ENCODE results near the gene ACE. TPM values are rescaled to one million over a fixed set of nuclear protein-coding genes. Genes with fewer than 3 reads are reported as not detected.

The ACE gene
- total RNA-seq, 1 donor from 2014 or later: 6.4 TPM

DNA sequence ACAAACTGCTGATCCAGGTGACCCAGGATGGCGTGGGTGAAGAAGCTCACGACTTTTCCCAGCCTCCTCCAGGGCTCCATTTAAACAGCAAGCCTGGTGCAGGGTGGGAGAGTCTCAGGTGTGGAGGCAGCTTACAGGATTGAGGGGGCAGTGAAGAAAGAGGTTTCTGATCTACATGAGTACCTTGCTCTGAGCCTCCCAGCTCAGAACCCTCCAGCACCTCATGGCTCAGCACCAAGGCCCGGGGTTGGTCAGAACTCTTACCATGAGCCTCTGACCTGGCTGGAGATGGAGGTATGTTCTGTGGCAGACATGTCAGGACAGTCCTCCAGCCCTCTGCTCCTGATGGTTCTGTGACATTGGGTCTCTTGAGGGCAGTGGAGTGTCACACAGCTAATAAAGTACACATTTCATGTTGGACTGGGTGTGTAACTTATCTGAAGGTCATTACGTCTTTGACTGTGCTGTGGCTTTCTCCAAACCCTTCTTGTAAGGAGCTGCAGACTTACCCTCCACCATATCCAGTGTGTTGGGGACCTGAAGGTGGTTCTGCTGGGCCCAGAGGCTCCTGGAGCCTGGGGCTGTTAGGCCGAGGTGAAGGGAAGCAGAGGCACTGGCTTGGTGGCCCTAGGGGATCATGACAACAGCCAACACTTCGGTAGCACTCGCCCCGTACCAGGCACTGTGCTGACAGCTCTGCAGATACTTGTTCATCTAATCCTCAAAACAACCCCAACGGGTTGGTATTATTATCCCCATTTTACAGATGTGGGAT lies 69.6 kb downstream of the ACE start:
- H3K27ac Mint-ChIP-seq: no peak overlapping the region
- H3K9me3 Mint-ChIP-seq (ENCODE audit: low read depth): no peaks in the 10 kb centered on the region
- TF ChIP-seq, protein P1, sequence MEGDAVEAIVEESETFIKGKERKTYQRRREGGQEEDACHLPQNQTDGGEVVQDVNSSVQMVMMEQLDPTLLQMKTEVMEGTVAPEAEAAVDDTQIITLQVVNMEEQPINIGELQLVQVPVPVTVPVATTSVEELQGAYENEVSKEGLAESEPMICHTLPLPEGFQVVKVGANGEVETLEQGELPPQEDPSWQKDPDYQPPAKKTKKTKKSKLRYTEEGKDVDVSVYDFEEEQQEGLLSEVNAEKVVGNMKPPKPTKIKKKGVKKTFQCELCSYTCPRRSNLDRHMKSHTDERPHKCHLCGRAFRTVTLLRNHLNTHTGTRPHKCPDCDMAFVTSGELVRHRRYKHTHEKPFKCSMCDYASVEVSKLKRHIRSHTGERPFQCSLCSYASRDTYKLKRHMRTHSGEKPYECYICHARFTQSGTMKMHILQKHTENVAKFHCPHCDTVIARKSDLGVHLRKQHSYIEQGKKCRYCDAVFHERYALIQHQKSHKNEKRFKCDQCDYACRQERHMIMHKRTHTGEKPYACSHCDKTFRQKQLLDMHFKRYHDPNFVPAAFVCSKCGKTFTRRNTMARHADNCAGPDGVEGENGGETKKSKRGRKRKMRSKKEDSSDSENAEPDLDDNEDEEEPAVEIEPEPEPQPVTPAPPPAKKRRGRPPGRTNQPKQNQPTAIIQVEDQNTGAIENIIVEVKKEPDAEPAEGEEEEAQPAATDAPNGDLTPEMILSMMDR (IDR thresholded peaks at IDR 0.05; ENCODE audit: unreplicated experiment): no peak
- DNase-seq (ENCODE audit: low spot score, unreplicated experiment): no peak
- H3K4me3 Mint-ChIP-seq (ENCODE audit: low read depth): no peak overlapping the region
- H3K4me1 Mint-ChIP-seq (ENCODE audit: low read depth): peaks cover 2% of the 10 kb centered on the region
- H3K36me3 Mint-ChIP-seq (ENCODE audit: insufficient read depth): no peaks in the 10 kb centered on the region
- H3K27me3 Mint-ChIP-seq: no peaks in the 10 kb centered on the region

DNA sequence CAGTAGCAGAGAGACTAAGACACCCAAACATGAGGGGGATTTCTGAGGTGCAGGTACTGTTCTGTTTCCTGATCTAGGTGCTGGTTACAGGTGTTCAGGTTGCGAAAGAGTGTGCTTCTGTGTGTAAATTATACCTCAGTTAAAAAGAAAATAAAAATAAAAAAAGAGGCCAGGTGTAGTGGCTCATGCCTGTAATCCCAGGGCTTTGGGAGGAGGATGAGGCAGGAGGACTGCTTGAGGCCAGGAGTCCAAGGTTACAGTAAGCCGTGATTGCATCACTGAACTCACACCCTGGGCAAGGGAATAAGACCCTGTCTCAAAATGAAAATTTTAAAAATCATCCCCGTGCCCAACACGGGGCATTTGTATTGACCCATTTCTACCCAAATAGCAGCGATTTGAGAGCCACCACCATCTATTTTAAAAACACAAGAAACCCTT lies 70.2 kb downstream of the ACE start:
- Mint-ChIP-seq H3K4me1 (ENCODE audit: low read depth) (peaks cover 5% of the 10 kb centered on the region), H3K9me3 (ENCODE audit: low read depth) (no peaks in the 10 kb centered on the region), H3K27me3 (no peaks in the 10 kb centered on the region), H3K4me3 (ENCODE audit: low read depth) (no peak overlapping the region), H3K36me3 (ENCODE audit: insufficient read depth) (no peaks in the 10 kb centered on the region), H3K27ac (no peak overlapping the region)
- DNase-seq (ENCODE audit: low spot score, unreplicated experiment): no peak
- TF ChIP-seq, protein P1 (IDR thresholded peaks at IDR 0.05; ENCODE audit: unreplicated experiment): no peak

Other genes starting within 250 kb of the ACE start
- 34.5 and 37.3 TPM in 2 replicates for gene CYB561, start 30.8 kb upstream of the ACE start, total RNA-seq
- gene KCNH6, start 46.3 kb downstream of the ACE start, total RNA-seq: 12.0 and 13.2 TPM in 2 replicates
- gene DCAF7, start 73.4 kb downstream of the ACE start, total RNA-seq: 134 and 135 TPM in 2 replicates
- 18.2 and 19.2 TPM in 2 replicates for gene TACO1, start 123.8 kb downstream of the ACE start, total RNA-seq
- gene MAP3K3, start 145.4 kb downstream of the ACE start, total RNA-seq: 19.1 and 22.0 TPM in 2 replicates
- gene LIMD2, start 223.1 kb downstream of the ACE start, total RNA-seq: 109 and 113 TPM in 2 replicates

All from progenitor cell of endocrine pancreas (in vitro differentiated cells).